IMR-90 (cell line): ENCODE measurements around the gene NAGPA. TPM values are rescaled to one million over a fixed set of nuclear protein-coding genes. Genes with fewer than 3 reads are reported as not detected.

Source experiments
- polyA plus RNA-seq, 3 experiments: library from polyadenylated mRNA; depleted of rRNA; stranded (reverse); fragments of >200 nt; gene quantifications; 2 replicates each; pipeline ENCODE4 v1.2.3, GENCODE V29; 2012; ENCODE audit warnings: low replicate concordance in 1 of 3
- total RNA-seq: library from RNA; depleted of rRNA; stranded (reverse); fragments of >200 nt; gene quantifications from 2 replicates; pipeline ENCODE4 v1.2.3, GENCODE V29; 2012; rRNA removed

The NAGPA gene
- total and polyA plus RNA-seq, 2 of the 4 experiments (the other 2 are of a cell fraction) = 6.5 to 12.2 TPM

Other genes starting within 250 kb of the NAGPA start
- not detected in 2 replicates for gene SEPTIN12, start 245.6 kb downstream of the NAGPA start, total RNA-seq
- gene SEPTIN12, start 245.6 kb downstream of the NAGPA start, polyA plus RNA-seq (2012; rRNA removed) = not detected in 2 replicates
- gene SMIM22, start 238.6 kb downstream of the NAGPA start, total RNA-seq = not detected in 2 replicates
- gene SMIM22, start 238.6 kb downstream of the NAGPA start, polyA plus RNA-seq (2012; rRNA removed) = not detected in 2 replicates
- 13.6 and 14.2 TPM in 2 replicates for gene ROGDI, start 231.3 kb downstream of the NAGPA start, total RNA-seq
- gene ROGDI, start 231.3 kb downstream of the NAGPA start, polyA plus RNA-seq (2012; rRNA removed) = 27.1 and 30.1 TPM in 2 replicates
- gene GLYR1, start 186.6 kb downstream of the NAGPA start, total RNA-seq = 26.0 and 27.8 TPM in 2 replicates
- gene GLYR1, start 186.6 kb downstream of the NAGPA start, polyA plus RNA-seq (2012; rRNA removed) = 53.2 and 54.2 TPM in 2 replicates
- 5.7 and 7.8 TPM in 2 replicates for gene UBN1, start 186.5 kb downstream of the NAGPA start, total RNA-seq
- gene UBN1, start 186.5 kb downstream of the NAGPA start, polyA plus RNA-seq (2012; rRNA removed) = 12.9 and 16.3 TPM in 2 replicates
- gene PPL, start 96.8 kb downstream of the NAGPA start, total RNA-seq = 0.28 and 0.36 TPM in 2 replicates
- 0.19 and 0.34 TPM in 2 replicates for gene PPL, start 96.8 kb downstream of the NAGPA start, polyA plus RNA-seq (2012; rRNA removed)
- not detected in 2 replicates for gene SEC14L5, start 75.6 kb downstream of the NAGPA start, total RNA-seq
- 0.07 TPM in 1 of 2 replicates, not detected in the other for gene SEC14L5, start 75.6 kb downstream of the NAGPA start, polyA plus RNA-seq (2012; rRNA removed)
- 0.18 TPM in 1 of 2 replicates, not detected in the other for gene C16orf89, start 32.0 kb upstream of the NAGPA start, total RNA-seq
- gene C16orf89, start 32.0 kb upstream of the NAGPA start, polyA plus RNA-seq (2012; rRNA removed) = 0.17 and 0.30 TPM in 2 replicates
- 34.7 and 41.0 TPM in 2 replicates for gene ALG1, start 37.9 kb upstream of the NAGPA start, total RNA-seq
- 30.4 and 30.9 TPM in 2 replicates for gene ALG1, start 37.9 kb upstream of the NAGPA start, polyA plus RNA-seq (2012; rRNA removed)
- 16.4 and 19.0 TPM in 2 replicates for gene EEF2KMT, start 63.9 kb upstream of the NAGPA start, total RNA-seq
- gene EEF2KMT, start 63.9 kb upstream of the NAGPA start, polyA plus RNA-seq (2012; rRNA removed) = 14.1 and 15.1 TPM in 2 replicates